HepG2 (cell line): Measurements from ENCODE around the gene B3GNT7. TPM values are rescaled to one million over a fixed set of nuclear protein-coding genes. Genes with fewer than 3 reads are reported as not detected.
A peak's percentile ranks its signal among the peaks of the same experiment; 100 is the strongest.

Experiments used
- ERF ChIP-seq: IDR thresholded peaks from 2 replicates; pipeline ENCODE4 v1.6.1; 2018; ENCODE audit warnings: missing biosample characterization, missing genetic modification reagents
- HNF4G ChIP-seq, 2 experiments: sonication (generic) in 1 of 2; formaldehyde crosslinking in 1 of 2; IDR thresholded peaks; 2 replicates each; pipeline versions ENCODE4 v1.4.0 to v1.6.1; 2011 to 2020; ENCODE audit warnings: borderline replicate concordance in 2 of 2, low read depth in 2 of 2, mild to moderate bottlenecking in 2 of 2, low read length in 1 of 2, missing genetic modification reagents in 1 of 2, moderate library complexity in 1 of 2
- MEF2D ChIP-seq: sonication (generic); formaldehyde crosslinking; IDR thresholded peaks from 2 replicates; pipeline ENCODE4 v1.5.1; 2020; ENCODE audit warnings: mild to moderate bottlenecking, missing genetic modification reagents
- PHF8 ChIP-seq: sonication (generic); formaldehyde crosslinking; IDR thresholded peaks from 2 replicates; pipeline ENCODE4 v1.5.0; 2020; ENCODE audit warnings: missing genetic modification reagents
- POLR2AphosphoS5 ChIP-seq: IDR thresholded peaks from 2 replicates; pipeline ENCODE4 v1.6.1; 2012; ENCODE audit warnings: low read depth, low read length
- YY1 ChIP-seq: IDR thresholded peaks from 2 replicates; pipeline ENCODE4 v1.6.1; 2011; ENCODE audit warnings: low read length, low read depth, moderate library complexity, mild to moderate bottlenecking; ENCODE audit not compliant: insufficient read depth, insufficient replicate concordance
- ZFP36L1 ChIP-seq: sonication (generic); formaldehyde crosslinking; IDR thresholded peaks from 2 replicates; pipeline ENCODE4 v1.8.0; 2022; ENCODE audit warnings: mild to moderate bottlenecking, missing genetic modification reagents, moderate library complexity
- ZNF136 ChIP-seq: sonication (generic); formaldehyde crosslinking; IDR thresholded peaks from 2 replicates; pipeline ENCODE4 v1.8.1; 2022; ENCODE audit warnings: low read depth, mild to moderate bottlenecking, moderate library complexity, missing genetic modification reagents
- ZNF180 ChIP-seq: sonication (generic); formaldehyde crosslinking; IDR thresholded peaks from 2 replicates; pipeline ENCODE4 v1.4.0; 2020; ENCODE audit warnings: low read depth, missing genetic modification reagents, borderline replicate concordance
- ZNF441 ChIP-seq: sonication (generic); formaldehyde crosslinking; IDR thresholded peaks from 2 replicates; pipeline ENCODE4 v1.7.0; 2021; ENCODE audit warnings: missing genetic modification reagents, borderline replicate concordance
- polyA plus RNA-seq, 8 experiments: library from polyadenylated mRNA; depleted of rRNA in 3 of 8; stranded (reverse) in 7 of 8; unstranded in 1 of 8; fragments of >200 nt; fragmentation: Illumina TruSeq in 4 of 8; extraction: Trizol in 4 of 8; gene quantifications; 2 replicates each; pipeline versions ENCODE4 v1.2.1 to v1.2.3, GENCODE V29; 2011 to 2016; ENCODE audit warnings: low read depth in 4 of 8, missing spikeins in 1 of 8, mixed read lengths in 1 of 8; ENCODE audit not compliant: insufficient read depth in 1 of 8
- total RNA-seq, 5 experiments: library from RNA; depleted of rRNA; stranded (reverse); fragments of >200 nt; fragmentation: Illumina TruSeq; extraction: Trizol; gene quantifications; 2 replicates each; pipeline ENCODE4 v1.2.3, GENCODE V29; 2016; ENCODE audit warnings: low read depth in 1 of 5
- TF ChIP-seq, protein P1 (sequence below): sonication (generic); formaldehyde crosslinking; IDR thresholded peaks from 2 replicates; pipeline ENCODE4 v1.8.0; 2023; ENCODE audit warnings: mild to moderate bottlenecking, missing genetic modification reagents
- TF ChIP-seq, protein P2 (sequence below): sonication (generic); formaldehyde crosslinking; IDR thresholded peaks from 2 replicates; pipeline ENCODE4 v1.5.0; 2020; ENCODE audit warnings: mild to moderate bottlenecking, missing genetic modification reagents, borderline replicate concordance
- TF ChIP-seq, protein P3 (sequence below): sonication (generic); formaldehyde crosslinking; IDR thresholded peaks from 2 replicates; pipeline ENCODE4 v1.8.1; 2023; ENCODE audit warnings: mild to moderate bottlenecking, moderate library complexity, missing genetic modification reagents
- TF ChIP-seq, protein P4 (sequence below), 2 experiments: IDR thresholded peaks; 2 replicates each; pipeline ENCODE4 v1.6.1; 2011 to 2012; ENCODE audit warnings: low read length in 2 of 2, borderline replicate concordance in 1 of 2, low read depth in 1 of 2, mild to moderate bottlenecking in 1 of 2, moderate library complexity in 1 of 2
- TF ChIP-seq, protein P5 (sequence below): sonication (generic); formaldehyde crosslinking; IDR thresholded peaks from 2 replicates; pipeline ENCODE4 v1.5.0; 2020; ENCODE audit warnings: missing genetic modification reagents

B3GNT7 gene
- total and polyA plus RNA-seq, 2 of the 13 experiments (the other 11 are each of a cell fraction or from before 2014, with no cell fraction given) = 0.04 to 0.24 TPM

DNA sequence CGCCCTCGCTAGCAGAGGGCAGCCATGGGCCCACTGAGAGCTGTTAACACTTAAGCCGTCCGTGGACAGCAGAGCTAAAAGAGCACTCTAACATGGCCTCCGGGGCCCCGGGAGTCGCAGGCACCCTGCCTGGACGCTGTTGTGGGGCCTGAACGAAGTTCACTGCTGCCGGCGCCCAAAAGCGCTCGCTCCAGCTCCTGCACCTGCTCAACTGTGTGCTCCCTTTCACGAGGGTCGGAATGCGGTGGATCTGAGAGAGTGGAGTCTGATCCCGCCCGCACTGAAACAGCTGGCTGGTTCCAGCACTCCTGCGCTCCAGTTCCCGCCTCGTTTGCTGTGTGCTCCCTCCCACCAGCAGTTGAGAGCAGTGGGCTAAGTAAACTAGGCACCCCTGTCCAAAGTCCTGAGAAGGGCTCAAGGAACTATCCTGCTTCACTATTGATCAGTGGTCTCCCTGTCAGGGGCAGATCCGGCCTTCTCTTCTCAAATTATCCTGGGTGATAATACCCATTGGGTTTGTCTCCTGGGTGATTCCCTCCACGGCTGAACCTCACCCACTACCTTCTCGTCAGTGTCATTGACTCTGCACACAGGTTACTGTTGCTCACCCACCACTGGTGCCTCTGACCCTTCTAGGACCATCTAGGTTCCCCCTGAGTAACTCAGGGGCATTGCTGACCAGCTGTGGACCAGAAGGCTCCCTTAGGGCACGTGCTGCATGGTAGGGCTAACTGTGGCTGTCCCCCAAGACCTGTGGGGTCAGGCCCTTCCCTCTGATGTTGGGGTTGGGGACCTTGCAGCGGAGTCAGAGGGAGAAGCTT, 23.5 kb downstream of the B3GNT7 start (continued):
- TF ChIP-seq PHF8 (CRISPR knock-in tag) (peak; percentile 23; the same call in 1 of the 2 replicates), ZNF441 (CRISPR knock-in tag) (peak; percentile 95), YY1 (peak; percentile 79), MEF2D (peak; percentile 44; the same call in 1 of the 2 replicates), ZFP36L1 (CRISPR knock-in tag) (no peak), HNF4G (IDR thresholded peaks at IDR 0.05; ENCODE audit: borderline replicate concordance, low read depth, low read length) (peak; percentile 69), HNF4G (CRISPR knock-in tag; IDR thresholded peaks at IDR 0.05; ENCODE audit: borderline replicate concordance, low read depth) (peak; percentile 40; the same call in 1 of the 2 replicates), POLR2AphosphoS5 (no peak), ZNF180 (CRISPR knock-in tag) (no peak), ERF (CRISPR knock-in tag) (0 out of 2 replicates have a peak, but pooled peaks have one; percentile 42), ZNF136 (CRISPR knock-in tag) (0 out of 2 replicates have a peak, but pooled peaks have one; percentile 70)
- TF ChIP-seq, protein P1, sequence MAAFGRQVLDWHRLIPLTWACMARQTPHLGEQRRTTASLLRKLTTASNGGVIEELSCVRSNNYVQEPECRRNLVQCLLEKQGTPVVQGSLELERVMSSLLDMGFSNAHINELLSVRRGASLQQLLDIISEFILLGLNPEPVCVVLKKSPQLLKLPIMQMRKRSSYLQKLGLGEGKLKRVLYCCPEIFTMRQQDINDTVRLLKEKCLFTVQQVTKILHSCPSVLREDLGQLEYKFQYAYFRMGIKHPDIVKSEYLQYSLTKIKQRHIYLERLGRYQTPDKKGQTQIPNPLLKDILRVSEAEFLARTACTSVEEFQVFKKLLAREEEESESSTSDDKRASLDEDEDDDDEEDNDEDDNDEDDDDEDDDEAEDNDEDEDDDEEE (CRISPR knock-in tag) = peak; percentile 82; the same call in 1 of the 2 replicates
- TF ChIP-seq, protein P2, sequence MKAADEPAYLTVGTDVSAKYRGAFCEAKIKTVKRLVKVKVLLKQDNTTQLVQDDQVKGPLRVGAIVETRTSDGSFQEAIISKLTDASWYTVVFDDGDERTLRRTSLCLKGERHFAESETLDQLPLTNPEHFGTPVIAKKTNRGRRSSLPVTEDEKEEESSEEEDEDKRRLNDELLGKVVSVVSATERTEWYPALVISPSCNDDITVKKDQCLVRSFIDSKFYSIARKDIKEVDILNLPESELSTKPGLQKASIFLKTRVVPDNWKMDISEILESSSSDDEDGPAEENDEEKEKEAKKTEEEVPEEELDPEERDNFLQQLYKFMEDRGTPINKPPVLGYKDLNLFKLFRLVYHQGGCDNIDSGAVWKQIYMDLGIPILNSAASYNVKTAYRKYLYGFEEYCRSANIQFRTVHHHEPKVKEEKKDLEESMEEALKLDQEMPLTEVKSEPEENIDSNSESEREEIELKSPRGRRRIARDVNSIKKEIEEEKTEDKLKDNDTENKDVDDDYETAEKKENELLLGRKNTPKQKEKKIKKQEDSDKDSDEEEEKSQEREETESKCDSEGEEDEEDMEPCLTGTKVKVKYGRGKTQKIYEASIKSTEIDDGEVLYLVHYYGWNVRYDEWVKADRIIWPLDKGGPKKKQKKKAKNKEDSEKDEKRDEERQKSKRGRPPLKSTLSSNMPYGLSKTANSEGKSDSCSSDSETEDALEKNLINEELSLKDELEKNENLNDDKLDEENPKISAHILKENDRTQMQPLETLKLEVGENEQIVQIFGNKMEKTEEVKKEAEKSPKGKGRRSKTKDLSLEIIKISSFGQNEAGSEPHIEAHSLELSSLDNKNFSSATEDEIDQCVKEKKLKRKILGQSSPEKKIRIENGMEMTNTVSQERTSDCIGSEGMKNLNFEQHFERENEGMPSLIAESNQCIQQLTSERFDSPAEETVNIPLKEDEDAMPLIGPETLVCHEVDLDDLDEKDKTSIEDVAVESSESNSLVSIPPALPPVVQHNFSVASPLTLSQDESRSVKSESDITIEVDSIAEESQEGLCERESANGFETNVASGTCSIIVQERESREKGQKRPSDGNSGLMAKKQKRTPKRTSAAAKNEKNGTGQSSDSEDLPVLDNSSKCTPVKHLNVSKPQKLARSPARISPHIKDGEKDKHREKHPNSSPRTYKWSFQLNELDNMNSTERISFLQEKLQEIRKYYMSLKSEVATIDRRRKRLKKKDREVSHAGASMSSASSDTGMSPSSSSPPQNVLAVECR (CRISPR knock-in tag) = peak; percentile 69
- TF ChIP-seq, protein P3, sequence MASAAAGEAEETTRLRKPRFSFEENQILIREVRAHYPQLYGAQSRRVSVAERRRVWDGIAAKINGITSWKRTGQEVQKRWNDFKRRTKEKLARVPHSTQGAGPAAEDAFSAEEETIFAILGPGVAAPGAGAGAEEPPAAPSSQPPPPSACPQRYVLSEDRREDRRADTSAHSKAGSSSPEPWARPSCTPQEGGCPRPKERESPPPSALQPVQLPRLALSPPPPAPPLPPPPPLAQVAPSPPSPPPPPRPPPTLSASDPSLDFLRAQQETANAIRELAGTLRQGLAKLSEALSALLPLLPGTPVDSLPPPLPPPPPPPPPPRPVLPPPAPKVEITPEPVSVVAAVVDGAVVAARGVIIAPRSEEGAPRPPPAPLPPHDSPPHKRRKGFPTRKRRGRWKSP = peak; percentile 60; the same call in 1 of the 2 replicates
- TF ChIP-seq, protein P4, sequence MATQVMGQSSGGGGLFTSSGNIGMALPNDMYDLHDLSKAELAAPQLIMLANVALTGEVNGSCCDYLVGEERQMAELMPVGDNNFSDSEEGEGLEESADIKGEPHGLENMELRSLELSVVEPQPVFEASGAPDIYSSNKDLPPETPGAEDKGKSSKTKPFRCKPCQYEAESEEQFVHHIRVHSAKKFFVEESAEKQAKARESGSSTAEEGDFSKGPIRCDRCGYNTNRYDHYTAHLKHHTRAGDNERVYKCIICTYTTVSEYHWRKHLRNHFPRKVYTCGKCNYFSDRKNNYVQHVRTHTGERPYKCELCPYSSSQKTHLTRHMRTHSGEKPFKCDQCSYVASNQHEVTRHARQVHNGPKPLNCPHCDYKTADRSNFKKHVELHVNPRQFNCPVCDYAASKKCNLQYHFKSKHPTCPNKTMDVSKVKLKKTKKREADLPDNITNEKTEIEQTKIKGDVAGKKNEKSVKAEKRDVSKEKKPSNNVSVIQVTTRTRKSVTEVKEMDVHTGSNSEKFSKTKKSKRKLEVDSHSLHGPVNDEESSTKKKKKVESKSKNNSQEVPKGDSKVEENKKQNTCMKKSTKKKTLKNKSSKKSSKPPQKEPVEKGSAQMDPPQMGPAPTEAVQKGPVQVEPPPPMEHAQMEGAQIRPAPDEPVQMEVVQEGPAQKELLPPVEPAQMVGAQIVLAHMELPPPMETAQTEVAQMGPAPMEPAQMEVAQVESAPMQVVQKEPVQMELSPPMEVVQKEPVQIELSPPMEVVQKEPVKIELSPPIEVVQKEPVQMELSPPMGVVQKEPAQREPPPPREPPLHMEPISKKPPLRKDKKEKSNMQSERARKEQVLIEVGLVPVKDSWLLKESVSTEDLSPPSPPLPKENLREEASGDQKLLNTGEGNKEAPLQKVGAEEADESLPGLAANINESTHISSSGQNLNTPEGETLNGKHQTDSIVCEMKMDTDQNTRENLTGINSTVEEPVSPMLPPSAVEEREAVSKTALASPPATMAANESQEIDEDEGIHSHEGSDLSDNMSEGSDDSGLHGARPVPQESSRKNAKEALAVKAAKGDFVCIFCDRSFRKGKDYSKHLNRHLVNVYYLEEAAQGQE (IDR thresholded peaks at IDR 0.05; ENCODE audit: borderline replicate concordance in 1 of 2, low read depth in 1 of 2, low read length in 2 of 2) = peak in 1 of 2 experiments; percentile 75; a peak in 3 of 4 replicates
- TF ChIP-seq, protein P5, sequence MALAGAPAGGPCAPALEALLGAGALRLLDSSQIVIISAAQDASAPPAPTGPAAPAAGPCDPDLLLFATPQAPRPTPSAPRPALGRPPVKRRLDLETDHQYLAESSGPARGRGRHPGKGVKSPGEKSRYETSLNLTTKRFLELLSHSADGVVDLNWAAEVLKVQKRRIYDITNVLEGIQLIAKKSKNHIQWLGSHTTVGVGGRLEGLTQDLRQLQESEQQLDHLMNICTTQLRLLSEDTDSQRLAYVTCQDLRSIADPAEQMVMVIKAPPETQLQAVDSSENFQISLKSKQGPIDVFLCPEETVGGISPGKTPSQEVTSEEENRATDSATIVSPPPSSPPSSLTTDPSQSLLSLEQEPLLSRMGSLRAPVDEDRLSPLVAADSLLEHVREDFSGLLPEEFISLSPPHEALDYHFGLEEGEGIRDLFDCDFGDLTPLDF = peak; percentile 73; the same call in 1 of the 2 replicates
